HepG2 (cell line): ENCODE results near the gene PLVAP. TPM values are rescaled to one million over a fixed set of nuclear protein-coding genes. Genes with fewer than 3 reads are reported as not detected.

ENCODE experiments used
- AKAP8 ChIP-seq: sonication (generic); formaldehyde crosslinking; IDR thresholded peaks from 2 replicates; pipeline ENCODE4 v1.5.1; 2020; ENCODE audit warnings: mild to moderate bottlenecking, missing genetic modification reagents
- ELF4 ChIP-seq: sonication (generic); formaldehyde crosslinking; IDR thresholded peaks from 2 replicates; pipeline ENCODE4 v1.5.0; 2020; ENCODE audit warnings: missing genetic modification reagents, mild to moderate bottlenecking, moderate library complexity, borderline replicate concordance
- GABPA ChIP-seq, 2 experiments: IDR thresholded peaks; 2 replicates each; pipeline ENCODE4 v1.6.1; 2011 to 2016; ENCODE audit warnings: low read depth in 2 of 2, low read length in 1 of 2, missing biosample characterization in 1 of 2, missing genetic modification characterization in 1 of 2
- KDM2A ChIP-seq: sonication (generic); formaldehyde crosslinking; IDR thresholded peaks from 2 replicates; pipeline ENCODE4 v1.4.0; 2020; ENCODE audit warnings: low read depth, missing genetic modification reagents, borderline replicate concordance
- KMT2B ChIP-seq: IDR thresholded peaks from 2 replicates; pipeline ENCODE4 v1.6.1; 2016; ENCODE audit warnings: missing genetic modification reagents, missing compliant biosample characterization
- NBN ChIP-seq: fragments of 450-650 bp; conservative IDR thresholded peaks from 2 replicates; pipeline ENCODE4 v1.6.1; 2017
- NR2F1 ChIP-seq, 2 experiments: fragments of 450-650 bp in 1 of 2; formaldehyde crosslinking in 1 of 2; IDR thresholded peaks; 2 replicates each; pipeline versions ENCODE4 v1.5.0 to v1.6.1; 2016 to 2020; ENCODE audit warnings: mild to moderate bottlenecking in 1 of 2, missing compliant biosample characterization in 1 of 2, missing genetic modification reagents in 1 of 2, moderate library complexity in 1 of 2
- REL ChIP-seq: sonication (generic); formaldehyde crosslinking; conservative IDR thresholded peaks from 2 replicates; pipeline ENCODE4 v1.8.0; 2022; ENCODE audit warnings: mild to moderate bottlenecking, missing genetic modification reagents, moderate library complexity
- SAFB2 ChIP-seq: sonication (generic); formaldehyde crosslinking; IDR thresholded peaks from 2 replicates; pipeline ENCODE4 v1.5.1; 2020; ENCODE audit warnings: missing genetic modification reagents, low read depth, mild to moderate bottlenecking, borderline replicate concordance
- SSRP1 ChIP-seq: IDR thresholded peaks from 2 replicates; pipeline ENCODE4 v1.6.1; 2016; ENCODE audit warnings: control low read depth
- XBP1 ChIP-seq: sonication (generic); formaldehyde crosslinking; IDR thresholded peaks from 2 replicates; pipeline ENCODE4 v1.5.0; 2020; ENCODE audit warnings: missing genetic modification reagents
- ZBTB20 ChIP-seq: sonication (generic); formaldehyde crosslinking; IDR thresholded peaks from 2 replicates; pipeline ENCODE4 v1.8.1; 2023; ENCODE audit warnings: missing genetic modification reagents, low read depth, mild to moderate bottlenecking, borderline replicate concordance
- ZFAT ChIP-seq: sonication (generic); formaldehyde crosslinking; conservative IDR thresholded peaks from 2 replicates; pipeline ENCODE4 v1.8.1; 2023; ENCODE audit warnings: missing genetic modification reagents, inconsistent platforms
- ZFP37 ChIP-seq: sonication (generic); formaldehyde crosslinking; IDR thresholded peaks from 2 replicates; pipeline ENCODE4 v1.4.0; 2020; ENCODE audit warnings: missing genetic modification reagents, borderline replicate concordance
- ZMYM3 ChIP-seq: sonication (generic); formaldehyde crosslinking; IDR thresholded peaks from 2 replicates; pipeline ENCODE4 v1.5.1; 2020; ENCODE audit warnings: mild to moderate bottlenecking, missing genetic modification reagents
- ZNF10 ChIP-seq: sonication (generic); formaldehyde crosslinking; IDR thresholded peaks from 2 replicates; pipeline ENCODE4 v1.4.0; 2020; ENCODE audit warnings: mild to moderate bottlenecking, low read depth, missing genetic modification reagents, borderline replicate concordance
- ZNF274 ChIP-seq: sonication (generic); formaldehyde crosslinking; IDR thresholded peaks from 2 replicates; pipeline ENCODE4 v1.5.1; 2020; ENCODE audit warnings: mild to moderate bottlenecking, missing genetic modification reagents
- ZNF30 ChIP-seq: sonication (generic); formaldehyde crosslinking; IDR thresholded peaks from 2 replicates; pipeline ENCODE4 v1.5.0; 2020; ENCODE audit warnings: mild to moderate bottlenecking, missing genetic modification reagents
- ZNF337 ChIP-seq: sonication (generic); formaldehyde crosslinking; IDR thresholded peaks from 2 replicates; pipeline ENCODE4 v1.5.1; 2020; ENCODE audit warnings: missing genetic modification reagents, low read depth, mild to moderate bottlenecking, borderline replicate concordance
- ZNF501 ChIP-seq: sonication (generic); formaldehyde crosslinking; IDR thresholded peaks from 2 replicates; pipeline ENCODE4 v1.5.1; 2020; ENCODE audit warnings: mild to moderate bottlenecking, moderate library complexity, missing genetic modification reagents
- ZNF713 ChIP-seq: sonication (generic); formaldehyde crosslinking; IDR thresholded peaks from 2 replicates; pipeline ENCODE4 v1.4.0; 2020; ENCODE audit warnings: mild to moderate bottlenecking, missing genetic modification reagents
- polyA plus RNA-seq, 8 experiments: library from polyadenylated mRNA; depleted of rRNA in 3 of 8; stranded (reverse) in 7 of 8; unstranded in 1 of 8; fragments of >200 nt; fragmentation: Illumina TruSeq in 4 of 8; extraction: Trizol in 4 of 8; gene quantifications; 2 replicates each; pipeline versions ENCODE4 v1.2.1 to v1.2.3, GENCODE V29; 2011 to 2016; ENCODE audit warnings: low read depth in 4 of 8, missing spikeins in 1 of 8, mixed read lengths in 1 of 8; ENCODE audit not compliant: insufficient read depth in 1 of 8
- total RNA-seq, 5 experiments: library from RNA; depleted of rRNA; stranded (reverse); fragments of >200 nt; fragmentation: Illumina TruSeq; extraction: Trizol; gene quantifications; 2 replicates each; pipeline ENCODE4 v1.2.3, GENCODE V29; 2016; ENCODE audit warnings: low read depth in 1 of 5
- TF ChIP-seq, protein P1 (sequence below): IDR thresholded peaks from 2 replicates; pipeline ENCODE4 v1.6.1; 2016
- TF ChIP-seq, protein P2 (sequence below): sonication (generic); formaldehyde crosslinking; IDR thresholded peaks from 2 replicates; pipeline ENCODE4 v1.4.0; 2020; ENCODE audit warnings: mild to moderate bottlenecking, missing genetic modification reagents
- TF ChIP-seq, protein P3 (sequence below): IDR thresholded peaks from 2 replicates; pipeline ENCODE4 v1.6.1; 2016; ENCODE audit warnings: control low read depth

PLVAP gene
- total and polyA plus RNA-seq, 2 of the 13 experiments (the other 11 are each of a cell fraction or from before 2014, with no cell fraction given): 0.26 TPM; not detected in 1

DNA sequence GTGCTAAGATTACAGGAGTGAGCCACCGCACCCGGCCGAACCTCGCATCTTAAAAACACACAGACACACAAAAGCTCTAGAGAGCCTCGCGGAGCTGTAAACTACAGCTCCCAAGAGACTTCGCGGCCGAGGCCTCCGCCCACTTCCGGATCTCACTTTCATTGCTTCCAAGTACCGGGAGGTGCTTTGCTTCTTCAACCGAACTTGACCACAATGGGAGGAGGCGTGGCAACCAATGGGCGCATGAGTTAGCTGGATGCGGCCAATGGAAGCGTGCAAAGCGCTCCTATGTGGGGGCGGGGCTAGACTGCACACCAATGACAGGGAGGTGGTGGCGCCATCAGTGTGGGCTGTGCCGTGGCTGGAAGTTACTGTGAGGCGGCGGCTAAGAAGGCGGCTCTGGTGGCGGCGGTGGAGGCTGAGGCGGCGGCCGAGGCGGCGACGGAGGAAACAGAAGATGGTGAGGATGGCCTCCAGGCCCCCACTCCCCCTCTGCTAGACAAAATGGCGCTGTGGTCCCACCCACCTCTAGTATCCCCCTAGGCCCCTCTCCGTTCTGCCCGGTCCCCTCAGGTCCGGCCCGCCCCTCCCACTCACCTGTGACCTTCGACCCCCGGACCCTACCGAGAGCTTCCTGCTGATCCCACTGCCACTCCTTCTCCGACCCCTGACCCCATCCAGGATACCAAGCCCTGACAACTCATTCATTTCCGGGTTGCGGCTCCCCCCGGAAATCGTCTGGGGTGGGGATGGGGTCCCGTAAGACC, 67.8 kb downstream of the PLVAP start, which contains the start of gene DDA1 (continued):
- TF ChIP-seq KDM2A (CRISPR knock-in tag) (peak; percentile 32; the same call in 1 of the 2 replicates), ELF4 (CRISPR knock-in tag) (peak; percentile 40; the same call in 1 of the 2 replicates), ZNF30 (CRISPR knock-in tag) (no peak), AKAP8 (CRISPR knock-in tag) (no peak), XBP1 (CRISPR knock-in tag) (no peak), ZBTB20 (CRISPR knock-in tag) (peak; percentile 58; the same call in 1 of the 2 replicates), NBN (no peak), ZNF501 (CRISPR knock-in tag) (no peak), GABPA (IDR thresholded peaks at IDR 0.05; ENCODE audit: low read depth, low read length) (peak; percentile 80), GABPA (CRISPR knock-in tag; IDR thresholded peaks at IDR 0.05; ENCODE audit: low read depth) (peak; percentile 94), SAFB2 (no peak), ZNF274 (CRISPR knock-in tag) (no peak), KMT2B (0 out of 2 replicates have a peak, but pooled peaks have one; percentile 21), ZMYM3 (CRISPR knock-in tag) (peak; percentile 55), SSRP1 (CRISPR knock-in tag) (no peak), ZNF10 (CRISPR knock-in tag) (no peak), NR2F1 (CRISPR knock-in tag; IDR thresholded peaks at IDR 0.05) (peak; percentile 62 to 89; a peak in 3 of 4 replicates), ZFAT (no peak), ZFP37 (CRISPR knock-in tag) (0 out of 2 replicates have a peak, but pooled peaks have one; percentile 13), ZNF337 (CRISPR knock-in tag) (no peak), REL (CRISPR knock-in tag) (no peak), ZNF713 (CRISPR knock-in tag) (no peak)
- TF ChIP-seq, protein P1, sequence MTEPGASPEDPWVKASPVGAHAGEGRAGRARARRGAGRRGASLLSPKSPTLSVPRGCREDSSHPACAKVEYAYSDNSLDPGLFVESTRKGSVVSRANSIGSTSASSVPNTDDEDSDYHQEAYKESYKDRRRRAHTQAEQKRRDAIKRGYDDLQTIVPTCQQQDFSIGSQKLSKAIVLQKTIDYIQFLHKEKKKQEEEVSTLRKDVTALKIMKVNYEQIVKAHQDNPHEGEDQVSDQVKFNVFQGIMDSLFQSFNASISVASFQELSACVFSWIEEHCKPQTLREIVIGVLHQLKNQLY (CRISPR knock-in tag): no peak
- TF ChIP-seq, protein P2, sequence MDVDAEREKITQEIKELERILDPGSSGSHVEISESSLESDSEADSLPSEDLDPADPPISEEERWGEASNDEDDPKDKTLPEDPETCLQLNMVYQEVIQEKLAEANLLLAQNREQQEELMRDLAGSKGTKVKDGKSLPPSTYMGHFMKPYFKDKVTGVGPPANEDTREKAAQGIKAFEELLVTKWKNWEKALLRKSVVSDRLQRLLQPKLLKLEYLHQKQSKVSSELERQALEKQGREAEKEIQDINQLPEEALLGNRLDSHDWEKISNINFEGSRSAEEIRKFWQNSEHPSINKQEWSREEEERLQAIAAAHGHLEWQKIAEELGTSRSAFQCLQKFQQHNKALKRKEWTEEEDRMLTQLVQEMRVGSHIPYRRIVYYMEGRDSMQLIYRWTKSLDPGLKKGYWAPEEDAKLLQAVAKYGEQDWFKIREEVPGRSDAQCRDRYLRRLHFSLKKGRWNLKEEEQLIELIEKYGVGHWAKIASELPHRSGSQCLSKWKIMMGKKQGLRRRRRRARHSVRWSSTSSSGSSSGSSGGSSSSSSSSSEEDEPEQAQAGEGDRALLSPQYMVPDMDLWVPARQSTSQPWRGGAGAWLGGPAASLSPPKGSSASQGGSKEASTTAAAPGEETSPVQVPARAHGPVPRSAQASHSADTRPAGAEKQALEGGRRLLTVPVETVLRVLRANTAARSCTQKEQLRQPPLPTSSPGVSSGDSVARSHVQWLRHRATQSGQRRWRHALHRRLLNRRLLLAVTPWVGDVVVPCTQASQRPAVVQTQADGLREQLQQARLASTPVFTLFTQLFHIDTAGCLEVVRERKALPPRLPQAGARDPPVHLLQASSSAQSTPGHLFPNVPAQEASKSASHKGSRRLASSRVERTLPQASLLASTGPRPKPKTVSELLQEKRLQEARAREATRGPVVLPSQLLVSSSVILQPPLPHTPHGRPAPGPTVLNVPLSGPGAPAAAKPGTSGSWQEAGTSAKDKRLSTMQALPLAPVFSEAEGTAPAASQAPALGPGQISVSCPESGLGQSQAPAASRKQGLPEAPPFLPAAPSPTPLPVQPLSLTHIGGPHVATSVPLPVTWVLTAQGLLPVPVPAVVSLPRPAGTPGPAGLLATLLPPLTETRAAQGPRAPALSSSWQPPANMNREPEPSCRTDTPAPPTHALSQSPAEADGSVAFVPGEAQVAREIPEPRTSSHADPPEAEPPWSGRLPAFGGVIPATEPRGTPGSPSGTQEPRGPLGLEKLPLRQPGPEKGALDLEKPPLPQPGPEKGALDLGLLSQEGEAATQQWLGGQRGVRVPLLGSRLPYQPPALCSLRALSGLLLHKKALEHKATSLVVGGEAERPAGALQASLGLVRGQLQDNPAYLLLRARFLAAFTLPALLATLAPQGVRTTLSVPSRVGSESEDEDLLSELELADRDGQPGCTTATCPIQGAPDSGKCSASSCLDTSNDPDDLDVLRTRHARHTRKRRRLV (CRISPR knock-in tag): peak; percentile 73; the same call in 1 of the 2 replicates
- TF ChIP-seq, protein P3, sequence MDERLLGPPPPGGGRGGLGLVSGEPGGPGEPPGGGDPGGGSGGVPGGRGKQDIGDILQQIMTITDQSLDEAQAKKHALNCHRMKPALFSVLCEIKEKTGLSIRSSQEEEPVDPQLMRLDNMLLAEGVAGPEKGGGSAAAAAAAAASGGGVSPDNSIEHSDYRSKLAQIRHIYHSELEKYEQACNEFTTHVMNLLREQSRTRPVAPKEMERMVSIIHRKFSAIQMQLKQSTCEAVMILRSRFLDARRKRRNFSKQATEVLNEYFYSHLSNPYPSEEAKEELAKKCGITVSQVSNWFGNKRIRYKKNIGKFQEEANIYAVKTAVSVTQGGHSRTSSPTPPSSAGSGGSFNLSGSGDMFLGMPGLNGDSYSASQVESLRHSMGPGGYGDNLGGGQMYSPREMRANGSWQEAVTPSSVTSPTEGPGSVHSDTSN: no peak
